K562 (cell line): ENCODE data around the gene ANKRD49. TPM values are rescaled to one million over a fixed set of nuclear protein-coding genes. Genes with fewer than 3 reads are reported as not detected.

ENCODE experiments used
- CBFA2T2 ChIP-seq: fragments of 450-650 bp; conservative IDR thresholded peaks from 2 replicates; pipeline ENCODE4 v1.6.1; 2017; ENCODE audit warnings: mild to moderate bottlenecking
- GABPB2 ChIP-seq: fragments of 250-450 bp; sonication (Bioruptor Pico); conservative IDR thresholded peaks from 2 replicates; pipeline ENCODE4 v1.5.1; 2021; ENCODE audit warnings: mild to moderate bottlenecking
- KDM1A ChIP-seq, 2 experiments: fragments of 450-650 bp; IDR thresholded peaks; 2 replicates each; pipeline ENCODE4 v1.6.1; 2016; ENCODE audit warnings: mild to moderate bottlenecking in 2 of 2
- MBD2 ChIP-seq: sonication (generic); IDR thresholded peaks from 2 replicates; pipeline ENCODE4 v1.6.1; 2016; ENCODE audit warnings: low read depth, borderline replicate concordance
- SMARCC2 ChIP-seq: fragments of 450-650 bp; IDR thresholded peaks from 2 replicates; pipeline ENCODE4 v1.6.1; 2017; ENCODE audit warnings: antibody characterized with exemption, moderate library complexity, mild to moderate bottlenecking, low read depth
- YBX1 ChIP-seq: fragments of 450-650 bp; IDR thresholded peaks from 2 replicates; pipeline ENCODE4 v1.7.1; 2016; ENCODE audit warnings: mild to moderate bottlenecking
- ZC3H11A ChIP-seq: IDR thresholded peaks from 2 replicates; pipeline ENCODE4 v1.6.1; 2012; ENCODE audit warnings: low read depth, low read length, improper control_type of control experiment
- ZNF766 ChIP-seq: fragments of 200-800 bp; sonication (Bioruptor generic); conservative IDR thresholded peaks from 2 replicates; pipeline ENCODE4 v1.6.1; 2016; ENCODE audit warnings: missing genetic modification characterization, missing compliant biosample characterization
- ZNF778 ChIP-seq: fragments of 450-650 bp; formaldehyde crosslinking; IDR thresholded peaks from 2 replicates; pipeline ENCODE4 v1.4.0; 2020; ENCODE audit warnings: mild to moderate bottlenecking, moderate library complexity
- ZNF79 ChIP-seq: fragments of 250-450 bp; sonication (Bioruptor Pico); IDR thresholded peaks from 2 replicates; pipeline ENCODE4 v1.4.0; 2020; ENCODE audit warnings: low read depth, mild to moderate bottlenecking, moderate library complexity
- polyA plus RNA-seq, 8 experiments: library from polyadenylated mRNA; depleted of rRNA in 4 of 8; stranded (reverse) in 5 of 8; unstranded in 3 of 8; fragments of >200 nt; fragmentation: Nextera tagmentation in 2 of 8; fragmentation: Illumina TruSeq in 1 of 8; extraction: Ambion mirVana in 2 of 8; extraction: Trizol in 1 of 8; gene quantifications; 2 replicates each; pipeline versions ENCODE4 v1.2.1 to v1.2.3, GENCODE V29; 2011 to 2014; ENCODE audit warnings: inconsistent platforms in 1 of 8, missing spikeins in 1 of 8
- total RNA-seq, 7 experiments: library from RNA; depleted of rRNA in 6 of 7; stranded (reverse); fragments of >200 nt in 6 of 7; fragmentation: Illumina TruSeq in 2 of 7; extraction: Trizol in 2 of 7; gene quantifications; 2 replicates each; pipeline versions ENCODE4 v1.2.1 to v1.2.3, GENCODE V29; 2011 to 2021; ENCODE audit warnings: low replicate concordance in 1 of 7
- TF ChIP-seq, protein P1 (sequence below): fragments of 150-350 bp; IDR thresholded peaks from 2 replicates; pipeline ENCODE4 v1.6.1; 2014; ENCODE audit warnings: low read depth, mild to moderate bottlenecking, low read length, borderline replicate concordance
- TF ChIP-seq, protein P2 (sequence below): fragments of 450-650 bp; IDR thresholded peaks from 2 replicates; pipeline ENCODE4 v1.6.1; 2014; ENCODE audit warnings: low read depth, mild to moderate bottlenecking, moderate library complexity, borderline replicate concordance
- TF ChIP-seq, protein P3 (sequence below): fragments of 250-450 bp; sonication (Bioruptor Pico); IDR thresholded peaks from 2 replicates; pipeline ENCODE4 v1.5.0; 2022; ENCODE audit warnings: mild to moderate bottlenecking
- TF ChIP-seq, protein P4 (sequence below): fragments of 200-800 bp; sonication (Bioruptor generic); IDR thresholded peaks from 2 replicates; pipeline ENCODE4 v1.6.1; 2016; ENCODE audit warnings: missing genetic modification characterization, missing compliant biosample characterization

The ANKRD49 gene
- total and polyA plus RNA-seq, 9 of the 15 experiments (the other 6 are each of a cell fraction or from before 2014, with no cell fraction given), result 13.4 to 43.5 (median 30.6) TPM

DNA sequence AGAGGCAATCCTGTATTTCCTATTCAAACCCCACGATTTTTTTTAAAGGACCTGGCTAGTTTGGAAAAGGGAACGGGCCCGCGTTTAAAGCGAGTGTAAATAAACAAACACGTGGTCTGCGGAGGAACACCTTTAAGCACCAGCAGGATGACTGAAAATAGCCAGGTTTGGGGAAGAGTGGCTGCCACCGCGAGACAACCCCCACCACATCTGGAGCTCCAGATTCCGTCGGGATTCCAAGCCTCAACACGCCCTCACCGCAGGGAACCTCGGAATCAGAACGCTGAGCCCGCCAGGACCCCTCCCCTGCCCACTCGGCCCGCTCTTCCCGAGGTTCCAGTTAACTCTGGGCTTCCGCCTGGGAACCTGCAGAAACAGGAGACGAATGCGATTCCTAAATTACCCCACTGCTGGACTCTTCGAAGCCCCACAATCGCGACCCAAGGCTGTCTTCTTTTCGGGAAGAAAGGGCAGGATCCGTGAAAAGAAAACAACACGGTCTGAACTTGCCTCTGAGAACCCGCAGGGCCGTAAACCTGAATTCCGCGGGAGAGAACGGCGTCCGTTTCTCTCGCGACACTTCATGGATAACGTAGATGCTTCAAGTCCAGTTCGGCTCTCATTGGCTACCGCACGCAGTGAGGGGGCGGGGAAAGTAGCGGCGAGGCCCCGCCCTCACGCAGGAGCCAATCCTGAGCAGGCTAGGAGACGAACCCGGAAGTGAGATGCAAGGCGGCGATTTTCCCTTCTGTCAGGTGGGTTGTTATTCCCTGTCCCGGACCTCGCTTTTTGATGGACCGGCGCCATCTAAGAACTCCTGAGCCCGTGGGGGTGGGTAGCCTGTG is at the start of gene ANKRD49, which contains the start of gene MRE11 (continued):
- TF ChIP-seq ZNF79 (no peak), SMARCC2 (no peak), MBD2 (peak; percentile 25; the same call in 1 of the 2 replicates), CBFA2T2 (no peak), ZNF766 (CRISPR knock-in tag) (0 out of 2 replicates have a peak, but pooled peaks have one; percentile 59), YBX1 (no peak), KDM1A (IDR thresholded peaks at IDR 0.05) (no peak), GABPB2 (no peak), ZNF778 (no peak), ZC3H11A (no peak)
- TF ChIP-seq, protein P1, sequence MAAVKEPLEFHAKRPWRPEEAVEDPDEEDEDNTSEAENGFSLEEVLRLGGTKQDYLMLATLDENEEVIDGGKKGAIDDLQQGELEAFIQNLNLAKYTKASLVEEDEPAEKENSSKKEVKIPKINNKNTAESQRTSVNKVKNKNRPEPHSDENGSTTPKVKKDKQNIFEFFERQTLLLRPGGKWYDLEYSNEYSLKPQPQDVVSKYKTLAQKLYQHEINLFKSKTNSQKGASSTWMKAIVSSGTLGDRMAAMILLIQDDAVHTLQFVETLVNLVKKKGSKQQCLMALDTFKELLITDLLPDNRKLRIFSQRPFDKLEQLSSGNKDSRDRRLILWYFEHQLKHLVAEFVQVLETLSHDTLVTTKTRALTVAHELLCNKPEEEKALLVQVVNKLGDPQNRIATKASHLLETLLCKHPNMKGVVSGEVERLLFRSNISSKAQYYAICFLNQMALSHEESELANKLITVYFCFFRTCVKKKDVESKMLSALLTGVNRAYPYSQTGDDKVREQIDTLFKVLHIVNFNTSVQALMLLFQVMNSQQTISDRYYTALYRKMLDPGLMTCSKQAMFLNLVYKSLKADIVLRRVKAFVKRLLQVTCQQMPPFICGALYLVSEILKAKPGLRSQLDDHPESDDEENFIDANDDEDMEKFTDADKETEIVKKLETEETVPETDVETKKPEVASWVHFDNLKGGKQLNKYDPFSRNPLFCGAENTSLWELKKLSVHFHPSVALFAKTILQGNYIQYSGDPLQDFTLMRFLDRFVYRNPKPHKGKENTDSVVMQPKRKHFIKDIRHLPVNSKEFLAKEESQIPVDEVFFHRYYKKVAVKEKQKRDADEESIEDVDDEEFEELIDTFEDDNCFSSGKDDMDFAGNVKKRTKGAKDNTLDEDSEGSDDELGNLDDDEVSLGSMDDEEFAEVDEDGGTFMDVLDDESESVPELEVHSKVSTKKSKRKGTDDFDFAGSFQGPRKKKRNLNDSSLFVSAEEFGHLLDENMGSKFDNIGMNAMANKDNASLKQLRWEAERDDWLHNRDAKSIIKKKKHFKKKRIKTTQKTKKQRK, result no peak
- TF ChIP-seq, protein P2, sequence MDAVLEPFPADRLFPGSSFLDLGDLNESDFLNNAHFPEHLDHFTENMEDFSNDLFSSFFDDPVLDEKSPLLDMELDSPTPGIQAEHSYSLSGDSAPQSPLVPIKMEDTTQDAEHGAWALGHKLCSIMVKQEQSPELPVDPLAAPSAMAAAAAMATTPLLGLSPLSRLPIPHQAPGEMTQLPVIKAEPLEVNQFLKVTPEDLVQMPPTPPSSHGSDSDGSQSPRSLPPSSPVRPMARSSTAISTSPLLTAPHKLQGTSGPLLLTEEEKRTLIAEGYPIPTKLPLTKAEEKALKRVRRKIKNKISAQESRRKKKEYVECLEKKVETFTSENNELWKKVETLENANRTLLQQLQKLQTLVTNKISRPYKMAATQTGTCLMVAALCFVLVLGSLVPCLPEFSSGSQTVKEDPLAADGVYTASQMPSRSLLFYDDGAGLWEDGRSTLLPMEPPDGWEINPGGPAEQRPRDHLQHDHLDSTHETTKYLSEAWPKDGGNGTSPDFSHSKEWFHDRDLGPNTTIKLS, result peak; percentile 79; the same call in 1 of the 2 replicates
- TF ChIP-seq, protein P3, sequence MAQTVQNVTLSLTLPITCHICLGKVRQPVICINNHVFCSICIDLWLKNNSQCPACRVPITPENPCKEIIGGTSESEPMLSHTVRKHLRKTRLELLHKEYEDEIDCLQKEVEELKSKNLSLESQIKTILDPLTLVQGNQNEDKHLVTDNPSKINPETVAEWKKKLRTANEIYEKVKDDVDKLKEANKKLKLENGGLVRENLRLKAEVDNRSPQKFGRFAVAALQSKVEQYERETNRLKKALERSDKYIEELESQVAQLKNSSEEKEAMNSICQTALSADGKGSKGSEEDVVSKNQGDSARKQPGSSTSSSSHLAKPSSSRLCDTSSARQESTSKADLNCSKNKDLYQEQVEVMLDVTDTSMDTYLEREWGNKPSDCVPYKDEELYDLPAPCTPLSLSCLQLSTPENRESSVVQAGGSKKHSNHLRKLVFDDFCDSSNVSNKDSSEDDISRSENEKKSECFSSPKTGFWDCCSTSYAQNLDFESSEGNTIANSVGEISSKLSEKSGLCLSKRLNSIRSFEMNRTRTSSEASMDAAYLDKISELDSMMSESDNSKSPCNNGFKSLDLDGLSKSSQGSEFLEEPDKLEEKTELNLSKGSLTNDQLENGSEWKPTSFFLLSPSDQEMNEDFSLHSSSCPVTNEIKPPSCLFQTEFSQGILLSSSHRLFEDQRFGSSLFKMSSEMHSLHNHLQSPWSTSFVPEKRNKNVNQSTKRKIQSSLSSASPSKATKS, result no peak
- TF ChIP-seq, protein P4, sequence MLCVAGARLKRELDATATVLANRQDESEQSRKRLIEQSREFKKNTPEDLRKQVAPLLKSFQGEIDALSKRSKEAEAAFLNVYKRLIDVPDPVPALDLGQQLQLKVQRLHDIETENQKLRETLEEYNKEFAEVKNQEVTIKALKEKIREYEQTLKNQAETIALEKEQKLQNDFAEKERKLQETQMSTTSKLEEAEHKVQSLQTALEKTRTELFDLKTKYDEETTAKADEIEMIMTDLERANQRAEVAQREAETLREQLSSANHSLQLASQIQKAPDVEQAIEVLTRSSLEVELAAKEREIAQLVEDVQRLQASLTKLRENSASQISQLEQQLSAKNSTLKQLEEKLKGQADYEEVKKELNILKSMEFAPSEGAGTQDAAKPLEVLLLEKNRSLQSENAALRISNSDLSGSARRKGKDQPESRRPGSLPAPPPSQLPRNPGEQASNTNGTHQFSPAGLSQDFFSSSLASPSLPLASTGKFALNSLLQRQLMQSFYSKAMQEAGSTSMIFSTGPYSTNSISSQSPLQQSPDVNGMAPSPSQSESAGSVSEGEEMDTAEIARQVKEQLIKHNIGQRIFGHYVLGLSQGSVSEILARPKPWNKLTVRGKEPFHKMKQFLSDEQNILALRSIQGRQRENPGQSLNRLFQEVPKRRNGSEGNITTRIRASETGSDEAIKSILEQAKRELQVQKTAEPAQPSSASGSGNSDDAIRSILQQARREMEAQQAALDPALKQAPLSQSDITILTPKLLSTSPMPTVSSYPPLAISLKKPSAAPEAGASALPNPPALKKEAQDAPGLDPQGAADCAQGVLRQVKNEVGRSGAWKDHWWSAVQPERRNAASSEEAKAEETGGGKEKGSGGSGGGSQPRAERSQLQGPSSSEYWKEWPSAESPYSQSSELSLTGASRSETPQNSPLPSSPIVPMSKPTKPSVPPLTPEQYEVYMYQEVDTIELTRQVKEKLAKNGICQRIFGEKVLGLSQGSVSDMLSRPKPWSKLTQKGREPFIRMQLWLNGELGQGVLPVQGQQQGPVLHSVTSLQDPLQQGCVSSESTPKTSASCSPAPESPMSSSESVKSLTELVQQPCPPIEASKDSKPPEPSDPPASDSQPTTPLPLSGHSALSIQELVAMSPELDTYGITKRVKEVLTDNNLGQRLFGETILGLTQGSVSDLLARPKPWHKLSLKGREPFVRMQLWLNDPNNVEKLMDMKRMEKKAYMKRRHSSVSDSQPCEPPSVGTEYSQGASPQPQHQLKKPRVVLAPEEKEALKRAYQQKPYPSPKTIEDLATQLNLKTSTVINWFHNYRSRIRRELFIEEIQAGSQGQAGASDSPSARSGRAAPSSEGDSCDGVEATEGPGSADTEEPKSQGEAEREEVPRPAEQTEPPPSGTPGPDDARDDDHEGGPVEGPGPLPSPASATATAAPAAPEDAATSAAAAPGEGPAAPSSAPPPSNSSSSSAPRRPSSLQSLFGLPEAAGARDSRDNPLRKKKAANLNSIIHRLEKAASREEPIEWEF (CRISPR knock-in tag), result no peak
